Measurements from ENCODE around the gene NOS1AP. TPM values are rescaled to one million over a fixed set of nuclear protein-coding genes. Genes with fewer than 3 reads are reported as not detected.

The NOS1AP gene
- total and polyA plus RNA-seq, 2 donors from 2014 or later: 0.47 to 10.7 TPM

GRCh38 chr1:162088281-162088969 lies 18.9 kb downstream of the NOS1AP start:
- FAIRE-seq: no peak
- TF ChIP-seq CTCF (IDR thresholded peaks at IDR 0.05; ENCODE audit: borderline replicate concordance, extremely low read depth, insufficient read depth): no peak
- no peaks in the 10 kb centered on the region for H3K36me3 ChIP-seq (ENCODE audit: control insufficient read depth in 2 of 3, insufficient read depth in 3 of 3, low read length in 3 of 3)
- no peak overlapping the region for H3K4me3 ChIP-seq (ENCODE audit: low read length in 3 of 3)
- H3K9ac ChIP-seq (ENCODE audit: low read length in 3 of 3): no peak overlapping the region
- H3K4me1 ChIP-seq (ENCODE audit: control insufficient read depth in 2 of 3, insufficient read depth in 2 of 3, low read depth in 1 of 3, low read length in 3 of 3): peaks cover 0 to 5% (median 4%) of the 10 kb centered on the region in 3 donors
- DNase-seq: no peak
- no peak overlapping the region for H3K27ac ChIP-seq (ENCODE audit: low read depth in 2 of 2, low read length in 2 of 2)
- intact Hi-C loops (cut with DNase I): no loop called here
- no peaks in the 10 kb centered on the region for H3K9me3 ChIP-seq (ENCODE audit: control insufficient read depth in 2 of 3, insufficient read depth in 1 of 3, low read length in 3 of 3)
- H3K27me3 ChIP-seq (ENCODE audit: control insufficient read depth, insufficient read depth, low read length): no peaks in the 10 kb centered on the region

- H3K27me3 ChIP-seq (ENCODE audit: control insufficient read depth, insufficient read depth, low read length): no peaks in the 10 kb centered on the region
- peaks cover 0 to 5% (median 4%) of the 10 kb centered on the region in 3 donors for H3K4me1 ChIP-seq (ENCODE audit: control insufficient read depth in 2 of 3, insufficient read depth in 2 of 3, low read depth in 1 of 3, low read length in 3 of 3)
- H3K4me3 ChIP-seq (ENCODE audit: low read length in 3 of 3): no peak overlapping the region
- no peak for TF ChIP-seq CTCF (IDR thresholded peaks at IDR 0.05; ENCODE audit: borderline replicate concordance, extremely low read depth, insufficient read depth)
- FAIRE-seq: no peak
- DNase-seq: no peak
- intact Hi-C loops (cut with DNase I): no loop called here
- no peak overlapping the region for H3K9ac ChIP-seq (ENCODE audit: low read length in 3 of 3)
- no peak overlapping the region for H3K27ac ChIP-seq (ENCODE audit: low read depth in 2 of 2, low read length in 2 of 2)
- no peaks in the 10 kb centered on the region for H3K36me3 ChIP-seq (ENCODE audit: control insufficient read depth in 2 of 3, insufficient read depth in 3 of 3, low read length in 3 of 3)
- H3K9me3 ChIP-seq (ENCODE audit: control insufficient read depth in 2 of 3, insufficient read depth in 1 of 3, low read length in 3 of 3): no peaks in the 10 kb centered on the region
Measured at GRCh38 chr1:162089748-162090147, 20.3 kb downstream of the NOS1AP start.

GRCh38 chr1:162090378-162090777 lies 20.9 kb downstream of the NOS1AP start:
- Histone ChIP-seq H3K36me3 (ENCODE audit: control insufficient read depth in 2 of 3, insufficient read depth in 3 of 3, low read length in 3 of 3) (no peaks in the 10 kb centered on the region), H3K4me1 (ENCODE audit: control insufficient read depth in 2 of 3, insufficient read depth in 2 of 3, low read depth in 1 of 3, low read length in 3 of 3) (peaks cover 0 to 5% (median 4%) of the 10 kb centered on the region in 3 donors), H3K4me3 (ENCODE audit: low read length in 3 of 3) (no peak overlapping the region), H3K27ac (ENCODE audit: low read depth in 2 of 2, low read length in 2 of 2) (no peak overlapping the region), H3K27me3 (ENCODE audit: control insufficient read depth, insufficient read depth, low read length) (no peaks in the 10 kb centered on the region), H3K9me3 (ENCODE audit: control insufficient read depth in 2 of 3, insufficient read depth in 1 of 3, low read length in 3 of 3) (no peaks in the 10 kb centered on the region), H3K9ac (ENCODE audit: low read length in 3 of 3) (no peak overlapping the region)
- no peak for DNase-seq
- no peak for TF ChIP-seq CTCF (IDR thresholded peaks at IDR 0.05; ENCODE audit: borderline replicate concordance, extremely low read depth, insufficient read depth)
- intact Hi-C loops (cut with DNase I): no loop called here
- peak; percentile 92 for FAIRE-seq
